Measurements from ENCODE around the gene PNLIPRP3. TPM values are rescaled to one million over a fixed set of nuclear protein-coding genes. Genes with fewer than 3 reads are reported as not detected.
A peak's percentile ranks its signal among the peaks of the same experiment; 100 is the strongest.
"Not testable (repeated sequence)": the region's sequence is repeated elsewhere in the genome, so short reads cannot be mapped to it uniquely, and the experiment has no call there.

Gene PNLIPRP3
- total RNA-seq (2014; rRNA removed; shearing (Covaris generic)): 13.1 and 13.6 TPM in 2 replicates
- 5.3 and 7.8 TPM in 2 replicates for polyA plus RNA-seq (2015; cell fraction: cytosol; rRNA removed)
- 15.7 and 26.2 TPM in 2 replicates for polyA plus RNA-seq (2015; cell fraction: nucleus; rRNA removed)

DNA sequence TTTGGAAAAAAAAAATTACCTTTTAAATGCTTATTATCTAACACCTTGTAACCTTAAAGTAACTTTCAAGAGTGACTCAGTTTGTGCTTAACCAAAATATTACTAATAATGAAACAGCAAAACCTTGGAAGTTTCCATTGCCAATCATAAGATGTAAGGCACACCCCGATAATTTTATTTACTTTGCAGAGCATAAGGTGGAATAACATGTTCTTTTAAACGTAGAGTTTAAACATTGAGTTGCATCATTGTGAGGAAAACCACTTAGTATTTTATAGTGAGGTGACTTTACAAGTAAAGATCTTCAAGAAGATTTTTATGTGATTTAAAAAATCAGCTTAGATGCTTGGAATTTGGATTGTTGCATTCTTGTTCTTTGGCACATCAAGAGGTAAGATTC is at the start of gene PNLIPRP3:
PNLIPRP3 (plus strand) TSS at position 177 of the 400 bp plus-strand sequence; CDS start at position 343, 166 bp downstream.
- in situ Hi-C loops (cut with HindIII; ENCODE audit: low pct_unique_long_range_greater_than_20kb, low sequenced_read_pairs): no loop called here
- no peak for DNase-seq (ENCODE audit: low read depth, low spot score)

DNA sequence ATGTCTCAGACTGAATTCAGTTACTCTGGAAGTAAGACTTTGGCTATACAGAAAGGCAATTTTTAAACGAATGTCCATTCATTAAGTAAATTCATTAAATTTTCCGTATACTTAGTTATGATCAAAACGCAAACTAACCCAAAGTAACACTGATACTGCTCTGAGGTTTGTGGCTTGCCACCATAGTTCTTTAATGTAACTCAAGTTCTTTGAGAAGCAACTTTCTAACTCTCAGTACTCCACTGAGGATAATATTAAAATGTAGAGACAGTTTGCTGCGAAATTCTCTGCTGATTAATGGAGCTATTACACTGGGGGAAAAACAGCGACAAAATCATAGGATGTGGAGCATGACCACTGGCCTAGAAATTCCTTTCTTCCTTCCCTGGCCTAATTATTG is 45.4 kb upstream of the PNLIPRP3 start:
- no peak for DNase-seq (ENCODE audit: low read depth, low spot score)
- in situ Hi-C loops (cut with HindIII; ENCODE audit: low pct_unique_long_range_greater_than_20kb, low sequenced_read_pairs): no loop called here

DNA sequence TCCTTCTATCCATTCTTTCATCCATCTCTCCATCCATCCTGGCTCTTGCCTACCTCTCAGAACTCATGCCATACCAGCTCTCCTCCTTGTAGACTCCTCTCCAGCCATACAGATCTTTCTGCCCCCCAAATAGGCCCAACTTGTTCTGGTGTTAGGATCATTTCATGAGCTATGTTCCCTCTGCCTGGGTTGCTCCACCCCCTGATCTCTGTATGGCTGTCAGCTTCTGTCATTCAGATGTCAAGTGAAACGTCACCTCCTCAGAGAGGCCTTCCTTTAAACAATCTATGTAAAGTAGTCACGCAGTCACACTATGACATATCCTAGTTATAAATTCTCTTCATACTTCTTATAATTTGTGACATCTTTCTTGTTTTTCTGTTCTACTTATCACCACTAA is 42.3 kb upstream of the PNLIPRP3 start:
- no peak for DNase-seq (ENCODE audit: low read depth, low spot score)
- in situ Hi-C loops (cut with HindIII; ENCODE audit: low pct_unique_long_range_greater_than_20kb, low sequenced_read_pairs): no loop called here

DNA sequence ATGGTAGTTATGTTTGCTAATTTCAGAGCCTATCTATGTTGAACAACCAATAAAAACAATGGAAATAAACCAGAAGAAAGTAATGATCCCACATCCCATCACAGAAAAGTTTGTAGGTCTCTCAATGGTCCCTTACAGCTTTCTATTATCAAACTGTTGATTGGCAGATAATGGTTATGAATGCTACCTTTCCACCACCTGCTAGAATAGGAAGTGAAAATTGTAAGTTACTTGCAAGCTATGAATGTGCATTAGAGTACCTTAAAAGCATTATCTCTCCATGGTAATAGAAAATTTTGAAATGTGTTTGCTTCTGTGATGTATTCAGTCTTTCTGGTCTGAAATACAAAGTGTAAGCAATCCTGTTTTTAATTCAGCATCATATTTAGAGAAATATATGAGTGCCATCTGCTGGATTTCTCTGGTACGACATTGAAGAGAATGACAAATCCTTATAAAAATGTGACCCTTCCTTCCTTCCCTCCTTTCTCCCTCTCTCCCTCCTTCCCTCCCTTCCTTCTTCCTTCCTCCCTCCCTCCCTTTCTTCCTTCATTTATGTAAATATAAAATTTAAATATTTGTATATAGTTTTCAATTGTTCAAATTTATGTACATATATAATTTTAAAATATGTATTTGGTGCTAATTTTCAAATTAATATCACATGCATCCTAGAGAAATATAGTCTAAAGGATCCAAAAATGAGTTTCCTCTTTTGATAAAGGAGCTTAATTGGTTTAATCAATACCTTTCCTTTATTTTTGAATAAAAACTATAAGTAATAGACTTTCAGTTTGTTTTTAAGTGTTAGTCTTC is 41.4 kb upstream of the PNLIPRP3 start:
- DNase-seq (ENCODE audit: low read depth, low spot score): peak; percentile 57
- in situ Hi-C loops (cut with HindIII; ENCODE audit: low pct_unique_long_range_greater_than_20kb, low sequenced_read_pairs): no loop called here

DNA sequence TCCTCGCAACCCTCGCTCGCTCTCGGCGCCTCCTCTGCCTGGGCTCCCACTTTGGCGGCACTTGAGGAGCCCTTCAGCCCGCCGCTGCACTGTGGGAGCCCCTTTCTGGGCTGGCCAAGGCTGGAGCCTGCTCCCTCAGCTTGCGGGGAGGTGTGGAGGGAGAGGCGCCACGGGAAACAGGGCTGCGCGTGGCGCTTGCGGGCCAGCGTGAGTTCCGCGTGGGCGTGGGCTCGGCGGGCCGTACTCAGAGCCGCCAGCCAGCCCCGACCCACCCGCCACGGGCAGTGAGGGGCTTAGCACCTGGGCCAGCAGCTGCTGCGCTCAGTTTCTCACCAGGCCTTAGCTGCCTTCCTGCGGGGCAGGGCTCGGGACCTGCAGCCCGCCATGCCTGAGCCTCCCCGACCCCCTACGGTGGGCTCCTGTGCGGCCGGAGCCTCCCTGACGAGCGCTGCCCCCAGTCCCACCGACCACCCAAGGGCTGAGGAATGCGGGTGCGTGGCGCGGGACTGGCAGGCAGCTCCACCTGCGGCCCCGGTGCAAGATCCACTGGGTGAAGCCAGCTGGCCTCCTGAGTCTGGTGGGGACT is 34.3 kb upstream of the PNLIPRP3 start:
- in situ Hi-C loops (cut with HindIII; ENCODE audit: low pct_unique_long_range_greater_than_20kb, low sequenced_read_pairs); DNase-seq (ENCODE audit: low read depth, low spot score): not testable (repeated sequence)

DNA sequence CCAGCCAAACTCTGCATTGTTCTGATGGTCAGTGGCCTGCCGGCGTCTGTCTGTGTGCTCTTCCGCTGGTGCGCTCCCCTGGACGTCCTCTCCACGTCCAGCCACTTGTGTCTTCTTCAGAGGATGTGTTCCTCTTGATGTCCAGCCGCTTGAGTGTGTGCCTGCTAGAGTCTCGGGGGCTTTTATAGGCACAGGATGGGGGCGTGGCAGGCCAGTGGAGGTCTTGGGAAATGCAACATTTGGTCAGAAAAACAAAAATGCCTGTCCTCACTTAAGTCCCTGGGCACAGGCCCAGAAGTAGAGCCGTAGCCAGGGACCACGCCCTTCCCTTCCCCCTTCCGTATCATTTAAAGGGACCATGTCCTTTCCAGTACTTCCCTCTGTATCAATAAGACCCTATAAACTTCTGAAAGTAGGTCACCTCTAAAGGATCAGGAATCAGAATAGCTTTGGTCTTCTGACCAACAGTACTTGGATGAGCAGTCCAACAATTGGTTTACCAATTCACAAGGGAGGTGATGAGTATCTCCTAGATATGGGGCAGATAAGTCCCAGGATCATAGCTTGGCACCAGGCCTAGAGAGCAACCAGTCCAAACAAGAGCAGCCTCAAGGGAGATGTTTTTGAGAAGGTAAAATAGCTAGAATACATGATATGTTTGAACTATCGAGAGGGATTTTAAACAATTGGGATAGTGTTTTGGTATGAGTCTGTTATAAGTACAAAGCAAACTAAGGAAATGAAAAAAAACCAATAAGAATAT is 32.2 kb upstream of the PNLIPRP3 start:
- in situ Hi-C loops (cut with HindIII; ENCODE audit: low pct_unique_long_range_greater_than_20kb, low sequenced_read_pairs): no loop called here
- no peak for DNase-seq (ENCODE audit: low read depth, low spot score)

DNA sequence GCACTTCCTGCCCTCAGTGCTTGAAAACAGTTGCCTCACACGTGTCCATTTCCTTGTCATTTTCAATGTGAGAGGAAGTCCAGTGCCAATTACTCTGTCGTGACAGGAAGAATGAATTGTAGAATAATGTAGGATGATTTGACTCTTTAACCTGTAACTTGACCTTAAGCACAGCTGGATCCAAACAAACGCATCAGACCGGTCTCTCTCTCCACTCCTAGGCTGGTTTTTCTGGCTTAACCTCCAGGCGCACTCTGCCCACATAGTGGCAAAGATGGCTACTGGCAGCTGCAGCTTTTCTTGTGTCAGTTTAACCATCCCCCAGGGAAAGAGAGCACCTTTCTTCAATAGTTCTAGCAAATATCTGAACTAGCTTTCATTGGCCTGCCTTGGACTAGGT is 29.4 kb upstream of the PNLIPRP3 start:
- no peak for DNase-seq (ENCODE audit: low read depth, low spot score)
- in situ Hi-C loops (cut with HindIII; ENCODE audit: low pct_unique_long_range_greater_than_20kb, low sequenced_read_pairs): no loop called here

DNA sequence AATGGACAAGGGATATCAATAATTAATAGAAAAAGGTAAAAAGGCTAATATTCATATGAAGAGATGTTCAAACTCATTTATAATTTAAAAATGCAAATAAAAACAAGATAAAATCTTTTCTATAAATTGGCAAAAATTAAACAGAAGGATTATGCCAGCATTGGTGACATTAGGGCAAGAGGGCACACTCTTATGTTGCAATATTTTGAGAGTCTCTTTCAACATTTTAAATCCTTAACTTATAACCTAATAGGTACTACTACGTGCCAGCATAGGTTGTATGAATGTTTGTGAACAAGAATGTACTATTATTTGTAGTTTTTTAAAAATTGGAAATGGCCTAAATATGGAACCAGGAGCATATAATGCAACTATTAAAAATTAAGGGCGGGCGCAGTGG is 24.8 kb upstream of the PNLIPRP3 start:
- in situ Hi-C loops (cut with HindIII; ENCODE audit: low pct_unique_long_range_greater_than_20kb, low sequenced_read_pairs): no loop called here
- DNase-seq (ENCODE audit: low read depth, low spot score): no peak

DNA sequence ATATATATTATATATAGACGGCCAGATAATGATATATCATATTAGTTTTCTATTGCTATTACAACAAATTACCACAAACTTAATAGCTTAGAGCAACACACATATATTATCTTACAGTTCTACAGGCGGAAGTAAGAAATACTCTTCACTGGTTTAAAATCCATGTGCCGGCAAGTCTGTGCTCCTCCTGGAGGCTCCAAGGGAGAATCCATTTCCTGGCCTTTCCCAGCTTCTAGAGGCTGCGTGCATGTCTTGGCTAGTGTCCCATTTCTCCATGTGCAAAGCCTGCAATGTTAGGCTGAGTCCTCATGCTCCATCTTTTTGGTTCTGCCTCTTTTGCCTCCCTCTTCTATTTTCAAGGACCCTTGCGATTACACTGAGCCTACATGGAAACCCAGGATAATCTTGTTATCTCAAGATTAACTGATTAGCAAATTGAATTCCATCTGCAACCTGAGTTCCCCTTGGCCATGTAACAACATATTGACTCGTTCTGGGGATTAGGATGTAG is 23.9 kb upstream of the PNLIPRP3 start:
- peak; percentile 23 for DNase-seq (ENCODE audit: low read depth, low spot score)
- in situ Hi-C loops (cut with HindIII; ENCODE audit: low pct_unique_long_range_greater_than_20kb, low sequenced_read_pairs): no loop called here

DNA sequence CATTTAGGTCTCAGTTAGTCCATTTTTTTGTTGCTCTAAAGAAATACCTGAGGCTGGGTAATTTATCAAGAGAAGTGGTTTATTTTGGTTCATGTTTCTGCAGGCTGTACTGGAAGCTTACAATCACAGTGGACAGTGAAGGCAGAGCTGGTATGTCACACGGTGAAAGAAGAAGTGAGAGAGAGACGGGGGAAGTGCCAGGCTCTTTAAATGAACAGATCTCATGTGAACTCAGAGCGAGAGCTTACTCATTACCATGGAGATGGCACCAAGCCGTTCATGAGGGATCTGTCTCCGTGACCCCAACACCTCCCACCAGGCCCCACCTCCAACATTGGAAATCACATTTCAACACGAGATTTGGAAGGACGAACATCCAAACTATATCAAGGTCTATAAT is 18.9 kb upstream of the PNLIPRP3 start:
- in situ Hi-C loops (cut with HindIII; ENCODE audit: low pct_unique_long_range_greater_than_20kb, low sequenced_read_pairs): no loop called here
- DNase-seq (ENCODE audit: low read depth, low spot score): no peak

DNA sequence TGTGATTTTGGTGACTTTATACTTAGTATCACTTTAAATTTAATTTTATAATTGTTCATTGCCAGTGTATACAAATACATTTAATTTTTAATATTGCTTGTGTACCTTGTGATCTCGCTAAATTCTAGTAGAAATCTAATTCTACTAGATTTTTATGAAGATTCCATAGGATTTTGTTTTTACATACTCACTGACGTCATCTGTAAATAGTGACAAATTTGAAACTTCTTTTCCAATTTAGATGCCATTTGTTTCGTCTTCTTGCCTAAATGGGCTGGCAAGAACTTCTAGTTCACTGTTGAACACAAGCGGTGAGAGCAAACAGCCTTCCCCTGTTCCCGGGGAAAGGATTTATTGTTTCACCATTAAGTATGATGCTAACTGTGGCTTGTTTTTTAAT is 17.3 kb upstream of the PNLIPRP3 start:
- DNase-seq (ENCODE audit: low read depth, low spot score): no peak
- in situ Hi-C loops (cut with HindIII; ENCODE audit: low pct_unique_long_range_greater_than_20kb, low sequenced_read_pairs): no loop called here

DNA sequence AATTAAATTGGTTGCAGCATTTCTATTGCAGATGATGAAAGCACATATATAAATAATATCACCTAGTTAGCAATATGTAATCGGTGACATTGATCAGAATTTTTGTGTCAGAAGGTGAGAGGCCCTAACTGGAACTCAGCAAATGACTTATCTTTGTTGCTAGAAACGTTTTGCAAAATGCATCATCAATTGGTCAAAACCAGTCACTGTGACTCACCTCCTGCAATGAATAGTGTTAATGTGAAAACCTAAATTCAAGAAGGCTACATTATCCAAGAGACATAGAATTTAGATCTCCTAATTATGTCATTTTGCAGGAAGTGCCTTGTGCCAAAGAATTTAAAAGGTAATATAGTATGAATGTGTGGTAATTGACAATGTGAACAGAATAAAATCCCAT is 9.8 kb upstream of the PNLIPRP3 start:
- in situ Hi-C loops (cut with HindIII; ENCODE audit: low pct_unique_long_range_greater_than_20kb, low sequenced_read_pairs): no loop called here
- peak; percentile 15 for DNase-seq (ENCODE audit: low read depth, low spot score)

DNA sequence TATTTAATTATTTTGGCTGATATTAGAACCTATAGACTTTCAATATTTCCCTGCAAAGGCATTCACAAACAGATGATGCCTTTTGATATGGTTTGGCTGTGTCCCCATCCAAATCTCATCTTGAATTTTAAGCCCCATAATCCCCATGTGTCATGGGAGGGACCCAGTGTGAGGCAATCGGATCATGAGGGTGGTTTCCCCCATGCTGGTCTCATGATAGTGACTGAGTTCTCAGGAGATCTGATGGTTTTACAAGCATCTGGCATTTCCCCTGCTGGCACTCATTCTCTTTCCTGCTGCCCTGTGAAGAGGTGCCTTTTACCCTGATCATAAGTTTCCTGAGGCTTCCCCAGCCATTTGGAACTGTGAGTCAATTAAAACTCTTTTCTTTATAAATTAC is 9.3 kb upstream of the PNLIPRP3 start:
- peak; percentile 84 for DNase-seq (ENCODE audit: low read depth, low spot score)
- in situ Hi-C loops (cut with HindIII; ENCODE audit: low pct_unique_long_range_greater_than_20kb, low sequenced_read_pairs): no loop called here

DNA sequence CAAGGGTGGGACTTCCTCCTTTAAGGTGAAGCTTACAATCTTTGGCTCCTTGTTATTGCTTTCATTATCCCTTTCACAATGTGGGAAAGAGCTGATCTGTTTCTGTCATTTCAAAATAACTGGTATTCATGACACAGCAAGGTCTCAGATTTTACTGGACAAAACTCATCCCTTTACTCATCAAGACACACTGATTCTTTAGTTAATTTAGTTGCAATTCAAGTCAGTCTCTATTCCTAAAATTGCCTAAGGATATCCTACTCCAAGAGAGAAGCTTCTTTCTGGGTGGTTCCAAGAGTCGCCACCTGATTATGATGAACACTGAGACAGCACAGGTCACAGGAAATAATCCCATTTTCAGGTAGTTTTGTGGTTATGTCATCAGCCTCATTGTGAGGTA is 5.8 kb upstream of the PNLIPRP3 start:
- in situ Hi-C loops (cut with HindIII; ENCODE audit: low pct_unique_long_range_greater_than_20kb, low sequenced_read_pairs): no loop called here
- no peak for DNase-seq (ENCODE audit: low read depth, low spot score)

DNA sequence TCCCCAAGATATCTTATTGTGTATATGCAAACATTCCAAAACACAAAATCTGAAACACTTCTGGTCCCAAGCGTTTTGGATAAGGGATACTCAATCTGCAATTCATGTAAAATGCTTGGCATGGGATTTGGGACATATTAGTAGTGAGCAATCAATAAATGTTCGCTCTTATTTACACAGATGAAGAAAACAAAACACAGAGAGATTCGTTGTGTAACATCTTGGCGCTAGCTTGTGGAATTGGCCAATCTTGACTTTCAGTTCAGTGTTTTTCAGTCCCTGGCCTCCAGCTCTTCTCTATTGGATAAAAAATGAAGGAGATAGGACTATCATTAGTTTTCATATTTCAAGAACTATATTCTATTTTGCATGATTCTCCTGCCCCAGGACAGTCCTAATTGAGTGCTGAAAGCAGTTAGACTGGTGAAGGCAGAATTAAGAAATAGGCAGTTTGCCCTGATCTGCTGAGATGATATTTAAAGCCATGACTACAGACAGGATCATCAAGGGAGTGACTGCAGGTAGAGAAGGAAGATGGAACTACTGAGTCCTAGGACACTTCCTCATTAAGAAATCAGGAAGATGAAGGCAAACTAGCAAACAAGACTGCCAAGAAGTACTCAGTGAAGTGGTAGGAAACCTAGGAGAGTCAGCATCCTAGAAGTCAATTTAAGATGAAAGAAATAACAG is 1.8 kb downstream of the PNLIPRP3 start:
- DNase-seq (ENCODE audit: low read depth, low spot score): no peak
- in situ Hi-C loops (cut with HindIII; ENCODE audit: low pct_unique_long_range_greater_than_20kb, low sequenced_read_pairs): no loop called here

DNA sequence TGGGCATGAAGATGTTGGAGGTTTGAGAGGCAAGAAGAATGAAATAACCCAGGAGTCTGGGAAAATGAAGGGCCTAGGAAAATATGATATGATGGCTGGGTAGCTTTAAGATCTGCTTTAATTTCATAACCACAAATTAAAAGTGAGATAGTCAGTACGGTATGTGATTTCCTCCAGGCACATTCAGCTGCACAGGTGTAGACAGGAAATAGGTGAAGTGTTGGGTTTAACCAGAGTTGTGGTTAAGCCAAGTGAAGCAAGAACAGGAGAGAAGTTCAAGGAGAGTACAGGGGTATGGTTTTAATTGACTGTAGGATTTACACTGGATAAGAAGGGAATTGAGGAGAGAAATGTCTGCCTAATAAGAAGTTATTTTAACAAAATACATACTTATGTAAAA is 2.6 kb downstream of the PNLIPRP3 start:
- DNase-seq (ENCODE audit: low read depth, low spot score): no peak
- in situ Hi-C loops (cut with HindIII; ENCODE audit: low pct_unique_long_range_greater_than_20kb, low sequenced_read_pairs): no loop called here

DNA sequence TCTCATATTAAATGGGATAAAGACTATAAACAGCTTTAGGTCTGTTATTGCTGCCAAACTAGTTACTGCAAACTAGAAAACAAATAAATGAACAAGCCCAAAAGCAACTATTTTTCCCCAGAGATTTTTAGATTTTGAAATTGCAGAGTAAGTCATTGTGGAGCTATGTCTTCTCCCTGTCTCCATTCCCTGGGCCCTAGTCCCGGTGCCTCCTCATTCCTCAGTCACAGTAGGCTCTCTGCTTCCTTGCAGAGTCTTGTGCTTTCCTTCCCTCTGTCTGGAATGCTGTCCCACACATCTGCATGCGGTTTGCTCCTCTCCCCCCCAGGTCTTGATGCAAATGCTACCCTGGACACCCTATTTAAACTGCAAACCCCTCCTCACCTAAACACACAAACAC is 4.0 kb downstream of the PNLIPRP3 start:
- no peak for DNase-seq (ENCODE audit: low read depth, low spot score)
- in situ Hi-C loops (cut with HindIII; ENCODE audit: low pct_unique_long_range_greater_than_20kb, low sequenced_read_pairs): no loop called here

All from SK-MEL-5 (cell line).